GM21515 (cell line): ENCODE results near the gene HSD17B8.

Source experiments
- ATAC-seq: cut with Tn5 transposase; IDR thresholded peaks from one replicate; pipeline ENCODE4 v1.9.1; 2021; ENCODE audit not compliant: unreplicated experiment

The HSD17B8 gene

GRCh38 chr6:33171016-33171879 lies 33.2 kb upstream of the HSD17B8 start:
- ATAC-seq: no peak

- no peak for ATAC-seq
Observed at GRCh38 chr6:33171880-33172687, 32.4 kb upstream of the HSD17B8 start.

- no peak for ATAC-seq
Observed at GRCh38 chr6:33172688-33173534, 31.5 kb upstream of the HSD17B8 start.

GRCh38 chr6:33173535-33174180 lies 30.8 kb upstream of the HSD17B8 start:
- ATAC-seq: no peak

- no peak for ATAC-seq
Observed at GRCh38 chr6:33174784-33175183, 29.7 kb upstream of the HSD17B8 start.

GRCh38 chr6:33175436-33176069 lies 28.9 kb upstream of the HSD17B8 start:
- ATAC-seq: no peak

GRCh38 chr6:33176906-33177305 lies 27.5 kb upstream of the HSD17B8 start:
- no peak for ATAC-seq

- ATAC-seq: no peak
Observed at GRCh38 chr6:33177552-33178446, 26.7 kb upstream of the HSD17B8 start.

- ATAC-seq: no peak
Observed at GRCh38 chr6:33178755-33179475, 25.5 kb upstream of the HSD17B8 start.

GRCh38 chr6:33181141-33181540 lies 23.3 kb upstream of the HSD17B8 start:
- no peak for ATAC-seq

- ATAC-seq: no peak
Observed at GRCh38 chr6:33183071-33183683, 21.3 kb upstream of the HSD17B8 start.

GRCh38 chr6:33185190-33185589 lies 19.3 kb upstream of the HSD17B8 start:
- no peak for ATAC-seq

- ATAC-seq: no peak
Observed at GRCh38 chr6:33185654-33186187, 18.7 kb upstream of the HSD17B8 start.

- ATAC-seq: no peak
Observed at GRCh38 chr6:33187809-33188208, 16.6 kb upstream of the HSD17B8 start.

- ATAC-seq: no peak
Observed at GRCh38 chr6:33189164-33189563, 15.3 kb upstream of the HSD17B8 start.

GRCh38 chr6:33189625-33190448 lies 14.6 kb upstream of the HSD17B8 start:
- ATAC-seq: no peak

GRCh38 chr6:33190504-33191107 lies 13.8 kb upstream of the HSD17B8 start:
- no peak for ATAC-seq
